H1 (cell line): ENCODE measurements around the gene MED12L. TPM values are rescaled to one million over a fixed set of nuclear protein-coding genes. Genes with fewer than 3 reads are reported as not detected.

Source experiments
- CTCF ChIA-PET: fragments of 300-600 bp; sonication (Branson Sonifier 250); formaldehyde crosslinking; loops from one replicate; lab custom pipeline; 2021; ENCODE audit not compliant: partially characterized antibody; lab: Charles Lee
- POLR2A ChIA-PET: fragments of 300-600 bp; sonication (Branson Sonifier 250); formaldehyde crosslinking; loops from one replicate; lab custom pipeline; 2021; ENCODE audit warnings: inconsistent platforms; ENCODE audit not compliant: partially characterized antibody; lab: Charles Lee
- DNase-seq, 2 experiments: peaks; one replicate each; pipeline versions ENCODE4 v3.0.0 to v3.0.0-alpha.2; 2010 to 2022; ENCODE audit warnings: low spot score in 2 of 2, low read depth in 1 of 2, mixed read lengths in 1 of 2
- FAIRE-seq: peaks from 2 replicates; lab custom pipeline; 2011; peaks lifted over from hg19 to GRCh38; lab: Jason Lieb, UNC
- H2AFZ ChIP-seq: 2 replicates; pipeline ENCODE4 v1.8.1; 2012; ENCODE audit warnings: low read length, inconsistent platforms
- H2AK5ac ChIP-seq: 2 replicates; pipeline ENCODE4 v1.6.1; 2013; ENCODE audit warnings: low read depth, low read length
- H2BK120ac ChIP-seq: replicated peaks from 2 replicates; pipeline ENCODE3; 2013; ENCODE audit warnings: low read depth, low read length, inconsistent platforms
- H2BK12ac ChIP-seq: 2 replicates; pipeline ENCODE4 v1.6.1; 2013; ENCODE audit warnings: low read depth, low read length
- H2BK15ac ChIP-seq: 2 replicates; pipeline ENCODE4 v1.6.1; 2013; ENCODE audit warnings: low read length
- H2BK20ac ChIP-seq: 2 replicates; pipeline ENCODE4 v1.6.1; 2013; ENCODE audit warnings: low read length
- H2BK5ac ChIP-seq: 2 replicates; pipeline ENCODE4 v1.6.1; 2013; ENCODE audit warnings: low read depth, low read length
- H3K14ac ChIP-seq: 2 replicates; pipeline ENCODE4 v1.6.1; 2013; ENCODE audit warnings: inconsistent platforms; ENCODE audit not compliant: insufficient read length
- H3K18ac ChIP-seq: 2 replicates; pipeline ENCODE4 v1.6.1; 2013; ENCODE audit warnings: low read length; ENCODE audit errors: extremely low read depth
- H3K23ac ChIP-seq: 2 replicates; pipeline ENCODE4 v1.6.1; 2013; ENCODE audit warnings: inconsistent platforms; ENCODE audit not compliant: insufficient read length
- H3K23me2 ChIP-seq: 2 replicates; pipeline ENCODE4 v1.6.1; 2013; ENCODE audit warnings: low read depth, low read length
- H3K27ac ChIP-seq: 2 replicates; pipeline ENCODE4 v1.6.1; 2011; ENCODE audit warnings: low read depth, low read length, inconsistent platforms
- H3K27me3 ChIP-seq, 4 experiments: replicated peaks in 1 of 4; 1 replicate in 1 of 4; 2 replicates in 3 of 4; pipeline versions ENCODE4 v1.6.1 to v1.8.1; 2011 to 2013; ENCODE audit warnings: low read length in 3 of 4, mild to moderate bottlenecking in 3 of 4, inconsistent platforms in 2 of 4, mixed read lengths in 2 of 4, moderate library complexity in 1 of 4; ENCODE audit not compliant: control insufficient read depth in 3 of 4, insufficient read depth in 3 of 4; ENCODE audit errors: extremely low read depth in 1 of 4
- H3K36me3 ChIP-seq, 4 experiments: 2 replicates each; pipeline versions ENCODE4 v1.6.1 to v1.8.1; 2011 to 2013; ENCODE audit warnings: mild to moderate bottlenecking in 4 of 4, low read length in 3 of 4, moderate library complexity in 2 of 4, control low read depth in 1 of 4, inconsistent platforms in 1 of 4; ENCODE audit not compliant: insufficient read depth in 4 of 4, control insufficient read depth in 2 of 4
- H3K4ac ChIP-seq: replicated peaks from 2 replicates; pipeline ENCODE3; 2013; ENCODE audit warnings: low read length, low read depth, mixed read lengths, inconsistent platforms; ENCODE audit not compliant: insufficient read length
- H3K4me1 ChIP-seq, 4 experiments: replicated peaks in 1 of 4; 1 replicate in 1 of 4; 2 replicates in 3 of 4; pipeline versions ENCODE4 v1.6.1 to v1.8.1; 2011 to 2013; ENCODE audit warnings: low read length in 3 of 4, inconsistent platforms in 2 of 4, mixed read lengths in 1 of 4; ENCODE audit not compliant: insufficient read depth in 4 of 4, control insufficient read depth in 3 of 4
- H3K4me2 ChIP-seq, 2 experiments: 2 replicates each; pipeline versions ENCODE4 v1.6.1 to v1.8.1; 2011 to 2013; ENCODE audit warnings: low read depth in 2 of 2, low read length in 2 of 2, control low read depth in 1 of 2, inconsistent platforms in 1 of 2, mild to moderate bottlenecking in 1 of 2; ENCODE audit not compliant: insufficient read depth in 1 of 2
- H3K4me3 ChIP-seq, 4 experiments: fragments of 200-600, 300-600 bp in 1 of 4; sonication (generic), shearing (Covaris generic), sonication (Bioruptor Twin) in 1 of 4; 2 replicates each; pipeline versions ENCODE4 v1.5.1 to v1.8.1; 2011 to 2016; ENCODE audit warnings: low read length in 4 of 4, low read depth in 3 of 4, control low read depth in 2 of 4, inconsistent platforms in 2 of 4, mild to moderate bottlenecking in 2 of 4, mixed read lengths in 1 of 4, moderate library complexity in 1 of 4; ENCODE audit not compliant: insufficient read depth in 2 of 4; ENCODE audit errors: extremely low read depth in 1 of 4
- H3K56ac ChIP-seq: replicated peaks from 2 replicates; pipeline ENCODE3; 2013; ENCODE audit warnings: low read depth, mild to moderate bottlenecking, mixed read lengths, low read length, inconsistent platforms; ENCODE audit not compliant: insufficient read length
- H3K79me1 ChIP-seq: 2 replicates; pipeline ENCODE4 v1.6.1; 2013; ENCODE audit warnings: low read depth, low read length, control low read depth
- H3K79me2 ChIP-seq, 2 experiments: 2 replicates each; pipeline versions ENCODE4 v1.6.1 to v1.8.1; 2012 to 2013; ENCODE audit warnings: low read length in 2 of 2, mild to moderate bottlenecking in 2 of 2, inconsistent platforms in 1 of 2; ENCODE audit not compliant: insufficient read depth in 2 of 2, control insufficient read depth in 1 of 2
- H3K9ac ChIP-seq, 4 experiments: replicated peaks in 1 of 4; 1 replicate in 1 of 4; 2 replicates in 3 of 4; pipeline versions ENCODE4 v1.6.1 to v1.8.1; 2011 to 2013; ENCODE audit warnings: low read depth in 3 of 4, low read length in 3 of 4, control low read depth in 2 of 4, mild to moderate bottlenecking in 2 of 4, moderate library complexity in 2 of 4, inconsistent platforms in 1 of 4; ENCODE audit errors: extremely low read depth in 1 of 4
- H3K9me3 ChIP-seq, 2 experiments: 2 replicates each; pipeline versions ENCODE4 v1.6.1 to v1.8.1; 2012 to 2013; ENCODE audit warnings: mild to moderate bottlenecking in 2 of 2, moderate library complexity in 2 of 2, control low read depth in 1 of 2, inconsistent platforms in 1 of 2, low read depth in 1 of 2, low read length in 1 of 2, mixed read lengths in 1 of 2; ENCODE audit not compliant: insufficient read depth in 2 of 2
- H4K20me1 ChIP-seq, 2 experiments: replicated peaks in 1 of 2; 2 replicates each; pipeline versions ENCODE3 to v1.8.1; 2011 to 2013; ENCODE audit warnings: inconsistent platforms in 2 of 2, low read length in 2 of 2, mild to moderate bottlenecking in 1 of 2; ENCODE audit not compliant: insufficient read depth in 2 of 2, control insufficient read depth in 1 of 2
- H4K5ac ChIP-seq: 2 replicates; pipeline ENCODE4 v1.6.1; 2013; ENCODE audit warnings: low read length, low read depth, mixed read lengths, inconsistent platforms; ENCODE audit not compliant: insufficient read length
- H4K8ac ChIP-seq: 2 replicates; pipeline ENCODE4 v1.8.0; 2013; ENCODE audit warnings: mild to moderate bottlenecking, moderate library complexity, low read length, inconsistent platforms; ENCODE audit not compliant: insufficient read depth; ENCODE audit errors: extremely low read depth
- H4K91ac ChIP-seq: replicated peaks from 2 replicates; pipeline ENCODE3; 2013; ENCODE audit warnings: low read length, mixed read lengths, inconsistent platforms; ENCODE audit not compliant: insufficient read length
- ATF3 ChIP-seq: IDR thresholded peaks from 2 replicates; pipeline ENCODE4 v1.6.1; 2011; ENCODE audit warnings: low read depth, mild to moderate bottlenecking, low read length; ENCODE audit not compliant: insufficient read depth
- BRCA1 ChIP-seq: IDR thresholded peaks from 2 replicates; pipeline ENCODE4 v1.6.1; 2012; ENCODE audit warnings: low read depth, low read length, improper control_type of control experiment
- CHD2 ChIP-seq: IDR thresholded peaks from 2 replicates; pipeline ENCODE4 v1.6.1; 2012; ENCODE audit warnings: low read length, improper control_type of control experiment
- GABPA ChIP-seq: IDR thresholded peaks from 2 replicates; pipeline ENCODE4 v1.6.1; 2011; ENCODE audit warnings: mild to moderate bottlenecking, low read length, moderate library complexity, borderline replicate concordance; ENCODE audit not compliant: insufficient read depth
- KDM4A ChIP-seq: IDR thresholded peaks from one replicate; pipeline ENCODE4 v1.7.1; 2012; ENCODE audit warnings: low read depth, mild to moderate bottlenecking, moderate library complexity, low read length, inconsistent platforms; ENCODE audit not compliant: severe bottlenecking
- KDM5A ChIP-seq: fragments of 200-600 bp; IDR thresholded peaks from 2 replicates; pipeline ENCODE4 v1.7.1; 2012; ENCODE audit warnings: mild to moderate bottlenecking, low read length, inconsistent platforms, mixed read lengths
- RXRA ChIP-seq: IDR thresholded peaks from 2 replicates; pipeline ENCODE4 v1.6.1; 2011; ENCODE audit warnings: low read depth, mild to moderate bottlenecking, low read length, moderate library complexity; ENCODE audit not compliant: insufficient read depth
- SP1 ChIP-seq: IDR thresholded peaks from 2 replicates; pipeline ENCODE4 v1.6.1; 2011; ENCODE audit warnings: low read depth, low read length
- SP4 ChIP-seq: IDR thresholded peaks from 2 replicates; pipeline ENCODE4 v1.6.1; 2012; ENCODE audit warnings: low read length, inconsistent platforms
- SRF ChIP-seq: IDR thresholded peaks from 2 replicates; pipeline ENCODE4 v1.6.1; 2011; ENCODE audit warnings: mild to moderate bottlenecking, low read depth, low read length, moderate library complexity
- whole genome bisulfite sequencing, 2 experiments: shearing (Covaris generic) in 1 of 2; methylation state at CpG; one replicate each; pipeline versions ENCODE4 v1.1.6 to v1.1.7; 2013 to 2015; ENCODE audit warnings: low lambda C conversion rate in 2 of 2, mixed read lengths in 2 of 2, inconsistent platforms in 1 of 2, low coverage in 1 of 2, missing lambda C conversion rate in 1 of 2; ENCODE audit not compliant: insufficient replicate concordance in 2 of 2, insufficient coverage in 1 of 2, insufficient read length in 1 of 2; ENCODE audit errors: extremely low coverage in 1 of 2, missing lambda C conversion rate in 1 of 2; 5-methylcytosine and 5-hydroxymethylcytosine counted together
- polyA plus RNA-seq, 7 experiments: library from polyadenylated mRNA; depleted of rRNA in 3 of 7; stranded (reverse) in 5 of 7; unstranded in 2 of 7; fragments of >200 nt in 5 of 7; fragments of 200-250 nt in 2 of 7; gene quantifications; 1 replicate in 5 of 7; 2 replicates in 1 of 7; 4 replicates in 1 of 7; pipeline versions ENCODE4 v1.2.1 to v1.2.3, GENCODE V29; 2011 to 2013; ENCODE audit warnings: missing spikeins in 2 of 7, mixed read lengths in 2 of 7
- total RNA-seq: library from RNA; stranded (reverse); fragmentation: NEBNext Ultra II Directional; extraction: Animal tissue kit (Norgen Biotek cat#: 25700); gene quantifications from 2 replicates; pipeline ENCODE4 v1.2.1, GENCODE V29; 2021

MED12L gene
- total and polyA plus RNA-seq, 2 of the 8 experiments (the other 6 are each of a cell fraction or from before 2014, with no cell fraction given): 3.6 to 26.2 TPM

DNA sequence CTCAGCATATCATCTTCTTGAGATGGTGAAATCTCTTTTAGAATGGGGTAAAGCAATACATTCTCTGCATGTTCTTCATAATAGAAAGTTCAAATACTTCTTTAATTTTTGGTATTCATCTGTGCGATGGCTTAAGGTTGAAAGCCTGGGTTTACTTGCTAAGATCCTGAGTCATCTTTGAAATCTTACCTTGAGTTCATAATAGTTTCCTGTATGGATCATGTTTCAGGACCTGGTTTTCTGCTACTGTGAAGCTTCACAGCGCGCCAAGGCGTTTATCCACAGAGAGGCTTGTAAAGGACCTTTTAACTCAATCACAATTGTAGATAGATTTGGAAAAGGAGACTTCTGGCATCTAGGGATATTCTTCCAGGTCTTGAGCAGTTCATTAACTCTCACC lies 39.0 kb downstream of the MED12L start:
- TF ChIP-seq SP1 (no peak), RXRA (no peak), SRF (no peak), GABPA (no peak), CHD2 (no peak), ATF3 (no peak), SP4 (no peak), KDM4A (no peak), BRCA1 (no peak), KDM5A (no peak)
- H4K91ac ChIP-seq: no peak overlapping the region
- no peaks in the 10 kb centered on the region for H4K20me1 ChIP-seq
- no peak overlapping the region for H2BK20ac ChIP-seq
- no peaks in the 10 kb centered on the region for H3K27me3 ChIP-seq
- no peak overlapping the region for H3K23ac ChIP-seq
- H3K14ac ChIP-seq: no peak overlapping the region
- H3K9ac ChIP-seq: no peak overlapping the region
- no peak overlapping the region for H2BK15ac ChIP-seq
- no peaks in the 10 kb centered on the region for H3K79me2 ChIP-seq
- H3K79me1 ChIP-seq: no peaks in the 10 kb centered on the region
- H3K23me2 ChIP-seq: no peaks in the 10 kb centered on the region
- no peak overlapping the region for H3K4me2 ChIP-seq
- H4K8ac ChIP-seq: no peak overlapping the region
- no peak overlapping the region for H2AK5ac ChIP-seq
- H3K56ac ChIP-seq: no peak overlapping the region
- H2AFZ ChIP-seq: no peak overlapping the region
- H3K27ac ChIP-seq: no peak overlapping the region
- ChIA-PET CTCF (interaction anchor here (0.6 to 1.8 kb wide), 2 partner anchors 22 to 32 kb away, joined by 3 to 4 read pairs; no protein-coding TSS in a partner anchor), POLR2A (no interaction called here)
- H3K4me1 ChIP-seq: no peaks in the 10 kb centered on the region
- H3K18ac ChIP-seq: no peak overlapping the region
- FAIRE-seq (no peak), DNase-seq (no peak)
- H2BK120ac ChIP-seq: no peak overlapping the region
- no peak overlapping the region for H2BK12ac ChIP-seq
- H3K4ac ChIP-seq: no peak overlapping the region
- H4K5ac ChIP-seq: no peak overlapping the region
- peaks cover 0 to 14% (median 2%) of the 10 kb centered on the region in 4 experiments; a peak in 4 of 8 replicates for H3K36me3 ChIP-seq
- H3K9me3 ChIP-seq: no peaks in the 10 kb centered on the region
- 93% methylated on average over 4 of the region's 4 CpGs; no CpG with 5 or more reads in 1 of the 2 experiments for WGBS, 2 experiments
- no peak overlapping the region for H3K4me3 ChIP-seq
- H2BK5ac ChIP-seq: no peak overlapping the region
